ENCODE data around the gene FAM13A. TPM values are rescaled to one million over a fixed set of nuclear protein-coding genes. Genes with fewer than 3 reads are reported as not detected.
"Not testable (repeated sequence)": the region's sequence is repeated elsewhere in the genome, so short reads cannot be mapped to it uniquely, and the experiment has no call there.

The FAM13A gene
- total and polyA plus RNA-seq, 10 of the 15 experiments (the other 5 are each of a cell fraction or from before 2014, with no cell fraction given): 0.05 to 1.8 (median 0.27) TPM; not detected in 1

GRCh38 chr4:89064848-89065247, 7.9 kb upstream of the FAM13A start (continued):
- TF ChIP-seq SMAD1 (IDR thresholded peaks at IDR 0.05; ENCODE audit: low read depth, partially characterized antibody) (no peak), ZNF24 (IDR thresholded peaks at IDR 0.05) (no peak), CBX5 (IDR thresholded peaks at IDR 0.05; ENCODE audit: low read depth) (no peak)

GRCh38 chr4:89057844-89058243, 859 bp upstream of the FAM13A start:
- ChIA-PET RAD21 (ENCODE audit: unreplicated experiment) (interaction anchor here (1.3 to 4.2 kb wide), 4 partner anchors 12 to 238 kb away, joined by 3 to 64 read pairs (median 28); no protein-coding TSS in a partner anchor), CTCF (interaction anchor here (1.1 to 2.8 kb wide), 6 partner anchors 8 to 54 kb away, joined by 4 to 12 read pairs (median 6); partner anchors contain the start of gene TIGD2), POLR2A (interaction anchor here (1.7 to 3.1 kb wide), 3 partner anchors 10 to 43 kb away, joined by 6 to 18 read pairs (median 15); no protein-coding TSS in a partner anchor), SMC1A (ENCODE audit: uncharacterized antibody, unreplicated experiment) (interaction anchor here (1.5 to 4.7 kb wide), 8 partner anchors 11 to 177 kb away, joined by 4 to 58 read pairs (median 14); no protein-coding TSS in a partner anchor)
- FAIRE-seq; H3K9me3 ChIP-seq (replicated peaks; ENCODE audit: control insufficient read depth, insufficient read depth, low read length); H3K4me1 ChIP-seq (ENCODE audit: control insufficient read depth, insufficient read depth, low read length); H3K4me3 ChIP-seq; H2AFZ ChIP-seq (ENCODE audit: control insufficient read depth, low read depth, low read length); H4K20me1 ChIP-seq (ENCODE audit: control insufficient read depth, insufficient read depth); H3K4me2 ChIP-seq (ENCODE audit: control insufficient read depth, insufficient read depth); H3K9ac ChIP-seq (ENCODE audit: control insufficient read depth, insufficient read depth, low read length); ATAC-seq; H3K79me2 ChIP-seq (ENCODE audit: control insufficient read depth, insufficient read depth, low read length); H3K36me3 ChIP-seq (ENCODE audit: control insufficient read depth in 2 of 2, insufficient read depth in 2 of 2, low read length in 1 of 2); in situ Hi-C loops (cut with MboI); BruUV-seq (replicated peaks); DNase-seq (ENCODE audit: low read depth, low spot score); H3K27me3 ChIP-seq (replicated peaks in 1 of 2; ENCODE audit: control insufficient read depth in 2 of 2, insufficient read depth in 2 of 2, low read length in 1 of 2); H3K27ac ChIP-seq (ENCODE audit: control insufficient read depth, insufficient read depth): not testable (repeated sequence)
- intact Hi-C loops (cut with micrococcal nuclease; ENCODE audit: unreplicated experiment): loop anchor here (2.0 kb wide), 1 partner anchor 53 kb away; the partner anchor contains the start of gene TIGD2
- 73% methylated on average over 2 of the region's 2 CpGs for WGBS (ENCODE audit: insufficient coverage, insufficient replicate concordance, low lambda C conversion rate, missing lambda C conversion rate)

Data from GM12878 (cell line).